ENCODE results near the gene GOLGA1.

GOLGA1 gene

GRCh38 chr9:124835026-124835557 lies 105.8 kb downstream of the GOLGA1 start:
- peak; percentile 86 for DNase-seq (ENCODE audit: low spot score)

GRCh38 chr9:124834591-124834990 lies 106.3 kb downstream of the GOLGA1 start:
- peak; percentile 94 for DNase-seq (ENCODE audit: low spot score)

GRCh38 chr9:124831642-124832364 lies 109.1 kb downstream of the GOLGA1 start:
- DNase-seq (ENCODE audit: low spot score): no peak

GRCh38 chr9:124830593-124830992 lies 110.3 kb downstream of the GOLGA1 start:
- DNase-seq (ENCODE audit: low spot score): no peak

GRCh38 chr9:124829334-124829669 lies 111.6 kb downstream of the GOLGA1 start:
- no peak for DNase-seq (ENCODE audit: low spot score)

GRCh38 chr9:124828489-124829333 lies 112.2 kb downstream of the GOLGA1 start:
- DNase-seq (ENCODE audit: low spot score): no peak
